Ovary (tissue), 9 donors: ENCODE data around the gene LIAS. TPM values are rescaled to one million over a fixed set of nuclear protein-coding genes. Genes with fewer than 3 reads are reported as not detected.

ENCODE experiments used
- DNase-seq, 5 donors: peaks; one replicate each; pipeline ENCODE4 v3.0.0-alpha.2; 2019 to 2020
- H3K27ac ChIP-seq, 2 donors: fragments of 200-600 bp; one replicate each; pipeline versions ENCODE4 v1.5.1 to v1.8.0; 2019 to 2022
- H3K27me3 ChIP-seq: fragments of 200-600 bp; one replicate; pipeline ENCODE4 v1.8.0; 2022
- H3K36me3 ChIP-seq: fragments of 200-600 bp; sonication (generic); one replicate; pipeline ENCODE4 v1.5.1; 2019
- H3K4me1 ChIP-seq: one replicate; pipeline ENCODE4 v1.8.1; 2013; ENCODE audit warnings: mild to moderate bottlenecking, moderate library complexity; ENCODE audit not compliant: insufficient read depth
- H3K4me3 ChIP-seq: fragments of 200-600 bp; sonication (generic); one replicate; pipeline ENCODE4 v1.5.1; 2017
- H3K9me3 ChIP-seq, 2 donors: fragments of 200-600 bp in 1 of 2; sonication (generic) in 1 of 2; one replicate each; pipeline versions ENCODE4 v1.5.1 to v1.8.1; 2013 to 2019; ENCODE audit warnings: mild to moderate bottlenecking in 1 of 2, moderate library complexity in 1 of 2
- CTCF ChIP-seq, 3 donors: fragments of 450-650 bp in 2 of 3; fragments of 200-600 bp in 1 of 3; IDR thresholded peaks; one replicate each; pipeline versions ENCODE4 v1.5.1 to v1.8.0; 2016 to 2022; ENCODE audit warnings: antibody characterized with exemption in 3 of 3, mild to moderate bottlenecking in 1 of 3
- EP300 ChIP-seq: sonication (generic); formaldehyde crosslinking; IDR thresholded peaks from one replicate; pipeline ENCODE4 v1.6.1; 2017; ENCODE audit warnings: antibody characterized with exemption
- POLR2A ChIP-seq: fragments of 450-650 bp; IDR thresholded peaks from one replicate; pipeline ENCODE4 v1.6.1; 2017; ENCODE audit warnings: antibody characterized with exemption, mild to moderate bottlenecking, moderate library complexity
- WGBS, 3 donors: extraction: QIAGEN DNeasy Blood & Tissue Kit in 1 of 3; methylation state at CpG; one replicate each; pipeline versions ENCODE4 v1.1.5 to v1.1.7; 2013 to 2017; 5-methylcytosine and 5-hydroxymethylcytosine counted together
- intact Hi-C, 4 donors: fragments of 100-400 bp; cut with DNase I; formaldehyde crosslinking; loops; one replicate each; pipeline versions ENCODE4 v1.11.0 to v1.15.1; 2022 to 2023
- polyA plus RNA-seq, 2 donors: library from polyadenylated mRNA; stranded (reverse); fragments of 200-250 nt in 1 of 2; fragments of 350-450 nt in 1 of 2; fragmentation: Illumina TruSeq in 1 of 2; extraction: RNeasy Lipid Tissue Mini Kit (QIAGEN cat#74804) in 1 of 2; gene quantifications; one replicate each; pipeline ENCODE4 v1.2.3, GENCODE V29; 2013 to 2014
- total RNA-seq, 7 donors: library from RNA; depleted of rRNA in 2 of 7; stranded (reverse); fragments of >200 nt in 2 of 7; fragmentation: NEBNext Ultra II Directional in 3 of 7; extraction: Animal tissue kit (Norgen Biotek cat#: 25700) in 3 of 7; gene quantifications; one replicate each; pipeline versions ENCODE4 v1.1.0 to v1.2.4, GENCODE V29; 2016 to 2023
- donor health status: DM: no; HTN: no; CAD: no; lungs with moderate emphysema.
- donor health status: DM: no; HTN: no; CAD: no.
- donor health status: Bipolar disorder and iron deficiency.
- donor health status: DM: yes; HTN: yes; CAD: no.
- donor health status: DM: no; HTN: no; CAD: no.
- donor health status: DM: yes; HTN: yes; CAD: no.

Gene LIAS
- total and polyA plus RNA-seq, 9 donors = 12.7 to 32.4 (median 17.5) TPM

- peak overlapping the region; percentile 36 for H3K4me3 ChIP-seq
- no peaks in the 10 kb centered on the region for H3K27me3 ChIP-seq
- H3K4me1 ChIP-seq = peaks cover 9% of the 10 kb centered on the region
- H3K9me3 ChIP-seq = no peaks in the 10 kb centered on the region
- H3K36me3 ChIP-seq = no peaks in the 10 kb centered on the region
- DNase-seq = peak in 1 of 5 donors; percentile 12
- 81 to 91% (median 86%) methylated on average over 8 to 20 of the region's 20 CpGs for WGBS, 3 donors
- H3K27ac ChIP-seq = no peak overlapping the region
- intact Hi-C loops = no loop called here
- TF ChIP-seq EP300 (no peak), POLR2A (no peak), CTCF (IDR thresholded peaks at IDR 0.05) (no peak)
These were observed 12.4 kb upstream of the LIAS start for GRCh38 chr4:39446483-39446841.

DNA sequence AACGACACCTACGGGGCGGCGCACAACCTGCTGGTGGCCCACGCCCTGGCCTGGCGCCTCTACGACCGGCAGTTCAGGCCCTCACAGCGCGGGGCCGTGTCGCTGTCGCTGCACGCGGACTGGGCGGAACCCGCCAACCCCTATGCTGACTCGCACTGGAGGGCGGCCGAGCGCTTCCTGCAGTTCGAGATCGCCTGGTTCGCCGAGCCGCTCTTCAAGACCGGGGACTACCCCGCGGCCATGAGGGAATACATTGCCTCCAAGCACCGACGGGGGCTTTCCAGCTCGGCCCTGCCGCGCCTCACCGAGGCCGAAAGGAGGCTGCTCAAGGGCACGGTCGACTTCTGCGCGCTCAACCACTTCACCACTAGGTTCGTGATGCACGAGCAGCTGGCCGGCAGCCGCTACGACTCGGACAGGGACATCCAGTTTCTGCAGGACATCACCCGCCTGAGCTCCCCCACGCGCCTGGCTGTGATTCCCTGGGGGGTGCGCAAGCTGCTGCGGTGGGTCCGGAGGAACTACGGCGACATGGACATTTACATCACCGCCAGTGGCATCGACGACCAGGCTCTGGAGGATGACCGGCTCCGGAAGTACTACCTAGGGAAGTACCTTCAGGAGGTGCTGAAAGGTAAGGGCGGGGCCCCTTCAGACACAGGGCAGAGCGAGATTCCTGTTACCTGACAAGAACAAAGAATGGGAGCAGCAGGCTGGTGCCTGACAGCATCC lies 11.8 kb upstream of the LIAS start:
- H3K9me3 ChIP-seq = no peaks in the 10 kb centered on the region
- no peaks in the 10 kb centered on the region for H3K36me3 ChIP-seq
- peak overlapping the region; percentile 36 for H3K4me3 ChIP-seq
- 2 to 6% (median 4%) methylated on average over 31 to 61 of the region's 61 CpGs for WGBS, 3 donors
- TF ChIP-seq CTCF (IDR thresholded peaks at IDR 0.05) = peak in 1 of 3 donors; percentile 15
- TF ChIP-seq EP300 = no peak
- no peak for TF ChIP-seq POLR2A
- peaks cover 9% of the 10 kb centered on the region for H3K4me1 ChIP-seq
- intact Hi-C loops = no loop called here
- H3K27me3 ChIP-seq = no peaks in the 10 kb centered on the region
- DNase-seq = peak; percentile 36 to 71 (median 41)
- H3K27ac ChIP-seq = no peak overlapping the region

GRCh38 chr4:39450618-39451017 lies 8.2 kb upstream of the LIAS start:
- no peak overlapping the region for H3K4me3 ChIP-seq
- peaks cover 2% of the 10 kb centered on the region for H3K36me3 ChIP-seq
- DNase-seq = no peak
- intact Hi-C loops = no loop called here
- H3K9me3 ChIP-seq = no peaks in the 10 kb centered on the region
- no peaks in the 10 kb centered on the region for H3K27me3 ChIP-seq
- peaks cover 9% of the 10 kb centered on the region for H3K4me1 ChIP-seq
- TF ChIP-seq EP300 = no peak
- TF ChIP-seq CTCF (IDR thresholded peaks at IDR 0.05) = no peak
- no peak for TF ChIP-seq POLR2A
- no peak overlapping the region for H3K27ac ChIP-seq
- WGBS, 3 donors = 46 to 67% (median 56%) methylated on average over 2 of the region's 2 CpGs

DNA sequence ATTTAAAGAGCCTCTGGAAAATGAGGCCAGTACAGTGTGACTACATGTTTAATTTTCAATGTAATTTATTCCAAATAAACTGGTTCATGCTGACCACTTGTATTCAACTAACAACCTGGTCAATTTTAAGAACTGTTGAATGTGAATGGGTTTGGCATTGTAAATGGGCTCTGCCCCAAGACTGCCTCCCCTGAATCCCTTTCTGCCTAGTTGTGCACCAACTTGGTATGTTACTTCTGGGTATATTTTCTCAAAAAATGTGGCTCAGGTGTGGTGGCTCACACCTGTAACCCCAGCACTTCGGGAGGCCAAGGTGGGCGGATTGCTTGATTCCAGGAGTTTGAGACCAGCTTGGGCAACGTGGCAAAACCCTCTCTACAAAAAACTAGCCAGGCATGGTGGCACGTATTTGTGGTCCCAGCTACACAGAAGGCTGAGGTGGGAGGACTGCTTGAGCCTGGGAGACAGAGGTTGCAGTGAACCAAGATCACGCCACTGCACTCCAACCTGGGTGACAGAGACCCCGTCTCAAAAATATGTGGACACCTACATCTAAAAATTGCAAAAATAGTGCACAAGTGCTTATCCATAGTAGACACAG lies 7.3 kb upstream of the LIAS start:
- H3K27ac ChIP-seq = no peak overlapping the region
- no peak for DNase-seq
- H3K9me3 ChIP-seq = no peaks in the 10 kb centered on the region
- WGBS, 3 donors = 76 to 93% (median 83%) methylated on average over 6 of the region's 6 CpGs
- H3K4me3 ChIP-seq = no peak overlapping the region
- H3K27me3 ChIP-seq = no peaks in the 10 kb centered on the region
- intact Hi-C loops = no loop called here
- H3K36me3 ChIP-seq = peaks cover 2% of the 10 kb centered on the region
- TF ChIP-seq CTCF (IDR thresholded peaks at IDR 0.05) (no peak), POLR2A (no peak), EP300 (no peak)
- peaks cover 8% of the 10 kb centered on the region for H3K4me1 ChIP-seq
